ENCODE measurements around the gene ABCC10. TPM values are rescaled to one million over a fixed set of nuclear protein-coding genes. Genes with fewer than 3 reads are reported as not detected.

ABCC10 gene
- total RNA-seq, 1 experiment from 2014 or later: 31.8 TPM

- no peaks in the 10 kb centered on the region; a peak in 2 of 5 replicates for H3K9me3 Mint-ChIP-seq
- Histone ChIP-seq H3K14ac (ENCODE audit: insufficient read depth, low read length) (no peak overlapping the region), H3K23ac (ENCODE audit: insufficient read length, low read depth, low read length) (no peak overlapping the region), H2BK12ac (ENCODE audit: insufficient read length, low read depth, low read length) (no peak overlapping the region), H2BK15ac (ENCODE audit: low read depth, low read length) (no peak overlapping the region), H3T11ph (ENCODE audit: low read length) (no peak overlapping the region), H3K4me1 (ENCODE audit: insufficient read depth, low read length) (no peaks in the 10 kb centered on the region), H3K23me2 (ENCODE audit: insufficient read length, low read depth, low read length, poor library complexity, severe bottlenecking) (peaks cover 14% of the 10 kb centered on the region), H4K5ac (ENCODE audit: insufficient read length, low read depth, low read length) (no peak overlapping the region), H4K20me1 (ENCODE audit: control insufficient read depth, insufficient read depth, insufficient read length) (peaks cover 4% of the 10 kb centered on the region), H3K27me3 (ENCODE audit: insufficient read depth, low read length) (peaks cover 12% of the 10 kb centered on the region; the same call in 1 of the 2 replicates), H2AFZ (ENCODE audit: low read length) (no peak overlapping the region), H3K4me2 (ENCODE audit: insufficient read depth, insufficient read length, low read length) (no peak overlapping the region), H2AK5ac (ENCODE audit: insufficient read length, low read length) (no peak overlapping the region), H4K91ac (ENCODE audit: insufficient read length, low read depth, low read length) (no peak overlapping the region), H3K56ac (ENCODE audit: insufficient read length, low read depth, low read length) (no peak overlapping the region), H2BK5ac (ENCODE audit: insufficient read length, low read length) (no peak overlapping the region), H2BK120ac (ENCODE audit: low read depth, low read length, poor library complexity, severe bottlenecking) (no peak overlapping the region), H3K18ac (ENCODE audit: insufficient read length, low read depth, low read length) (no peak overlapping the region), H3K4ac (ENCODE audit: low read depth, low read length) (no peak overlapping the region), H2BK20ac (ENCODE audit: low read depth, low read length, poor library complexity, severe bottlenecking) (no peak overlapping the region), H3K9me3 (ENCODE audit: control insufficient read depth, low read depth, low read length) (no peaks in the 10 kb centered on the region), H3K79me1 (ENCODE audit: insufficient read depth, low read depth, low read length, poor library complexity, severe bottlenecking) (no peaks in the 10 kb centered on the region), H4K8ac (replicated peaks; ENCODE audit: insufficient read length, low read depth, low read length) (no peak overlapping the region), H3K9ac (ENCODE audit: extremely low read depth, insufficient read length, low read length) (no peak overlapping the region), H3K27ac (ENCODE audit: insufficient read length, low read depth, low read length) (no peak overlapping the region), H3K79me2 (ENCODE audit: insufficient read depth, low read length) (no peaks in the 10 kb centered on the region)
- no peak overlapping the region for H3K4me3 Mint-ChIP-seq
- H3K36me3 Mint-ChIP-seq (ENCODE audit: insufficient read depth in 1 of 3, low read depth in 3 of 3): peaks cover 0 to 32% (median 31%) of the 10 kb centered on the region in 3 experiments; a peak in 5 of 7 replicates
- peaks cover 38% of the 10 kb centered on the region for H3K27me3 Mint-ChIP-seq (ENCODE audit: low read depth)
- DNase-seq: no peak
- WGBS (ENCODE audit: extremely low coverage, insufficient read length, low lambda C conversion rate): no CpG with 5 or more reads among the region's 4 CpGs
- H3K4me1 Mint-ChIP-seq: peaks cover 9 to 12% of the 10 kb centered on the region in 2 experiments
- no peak overlapping the region for H3K27ac Mint-ChIP-seq
- TF ChIP-seq, protein P1, sequence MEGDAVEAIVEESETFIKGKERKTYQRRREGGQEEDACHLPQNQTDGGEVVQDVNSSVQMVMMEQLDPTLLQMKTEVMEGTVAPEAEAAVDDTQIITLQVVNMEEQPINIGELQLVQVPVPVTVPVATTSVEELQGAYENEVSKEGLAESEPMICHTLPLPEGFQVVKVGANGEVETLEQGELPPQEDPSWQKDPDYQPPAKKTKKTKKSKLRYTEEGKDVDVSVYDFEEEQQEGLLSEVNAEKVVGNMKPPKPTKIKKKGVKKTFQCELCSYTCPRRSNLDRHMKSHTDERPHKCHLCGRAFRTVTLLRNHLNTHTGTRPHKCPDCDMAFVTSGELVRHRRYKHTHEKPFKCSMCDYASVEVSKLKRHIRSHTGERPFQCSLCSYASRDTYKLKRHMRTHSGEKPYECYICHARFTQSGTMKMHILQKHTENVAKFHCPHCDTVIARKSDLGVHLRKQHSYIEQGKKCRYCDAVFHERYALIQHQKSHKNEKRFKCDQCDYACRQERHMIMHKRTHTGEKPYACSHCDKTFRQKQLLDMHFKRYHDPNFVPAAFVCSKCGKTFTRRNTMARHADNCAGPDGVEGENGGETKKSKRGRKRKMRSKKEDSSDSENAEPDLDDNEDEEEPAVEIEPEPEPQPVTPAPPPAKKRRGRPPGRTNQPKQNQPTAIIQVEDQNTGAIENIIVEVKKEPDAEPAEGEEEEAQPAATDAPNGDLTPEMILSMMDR (conservative IDR thresholded peaks at IDR 0.05): no peak
These were observed 25.6 kb downstream of the ABCC10 start for GRCh38 chr6:43452896-43453295.
